ENCODE results near the gene ITM2B. TPM values are rescaled to one million over a fixed set of nuclear protein-coding genes. Genes with fewer than 3 reads are reported as not detected.
A peak's percentile ranks its signal among the peaks of the same experiment; 100 is the strongest.
"Not testable (repeated sequence)": the region's sequence is repeated elsewhere in the genome, so short reads cannot be mapped to it uniquely, and the experiment has no call there.

Gene ITM2B
- total and polyA plus RNA-seq, 2 donors from 2014 or later, result 1,431 to 2,443 TPM

- no peak for FAIRE-seq
- H3K36me3 ChIP-seq (ENCODE audit: control insufficient read depth in 2 of 3, insufficient read depth in 3 of 3, low read length in 3 of 3), result peaks cover 0 to 10% (median 0%) of the 10 kb centered on the region in 3 donors
- H3K4me3 ChIP-seq (ENCODE audit: low read length in 3 of 3), result peak overlapping the region; percentile 48 to 99 (median 85)
- TF ChIP-seq CTCF (IDR thresholded peaks at IDR 0.05; ENCODE audit: borderline replicate concordance, extremely low read depth, insufficient read depth), result no peak
- peaks cover 4 to 20% (median 13%) of the 10 kb centered on the region in 3 donors for H3K4me1 ChIP-seq (ENCODE audit: control insufficient read depth in 2 of 3, insufficient read depth in 2 of 3, low read depth in 1 of 3, low read length in 3 of 3)
- H3K9me3 ChIP-seq (ENCODE audit: control insufficient read depth in 2 of 3, insufficient read depth in 1 of 3, low read length in 3 of 3), result no peaks in the 10 kb centered on the region
- no peaks in the 10 kb centered on the region for H3K27me3 ChIP-seq (ENCODE audit: control insufficient read depth, insufficient read depth, low read length)
- DNase-seq, result peak in 2 of 5 donors; percentile 33 to 45
- intact Hi-C loops (cut with DNase I), result no loop called here
- H3K27ac ChIP-seq (ENCODE audit: low read depth in 2 of 2, low read length in 2 of 2), result peak overlapping the region; percentile 99
- H3K9ac ChIP-seq (ENCODE audit: low read length in 3 of 3), result peak overlapping the region; percentile 58 to 100 (median 93)
Observed at GRCh38 chr13:48236528-48237353, 3.7 kb downstream of the ITM2B start.

GRCh38 chr13:48239369-48239768 is 6.4 kb downstream of the ITM2B start:
- intact Hi-C loops (cut with DNase I); H3K36me3 ChIP-seq (ENCODE audit: control insufficient read depth in 2 of 3, insufficient read depth in 3 of 3, low read length in 3 of 3); H3K27me3 ChIP-seq (ENCODE audit: control insufficient read depth, insufficient read depth, low read length); FAIRE-seq; DNase-seq; H3K4me3 ChIP-seq (ENCODE audit: low read length in 3 of 3); H3K9me3 ChIP-seq (ENCODE audit: control insufficient read depth in 2 of 3, insufficient read depth in 1 of 3, low read length in 3 of 3); H3K27ac ChIP-seq (ENCODE audit: low read depth in 2 of 2, low read length in 2 of 2); H3K9ac ChIP-seq (ENCODE audit: low read length in 3 of 3): not testable (repeated sequence)
- peaks cover 0 to 11% (median 5%) of the 10 kb centered on the region in 3 donors for H3K4me1 ChIP-seq (ENCODE audit: control insufficient read depth in 2 of 3, insufficient read depth in 2 of 3, low read depth in 1 of 3, low read length in 3 of 3)

DNA sequence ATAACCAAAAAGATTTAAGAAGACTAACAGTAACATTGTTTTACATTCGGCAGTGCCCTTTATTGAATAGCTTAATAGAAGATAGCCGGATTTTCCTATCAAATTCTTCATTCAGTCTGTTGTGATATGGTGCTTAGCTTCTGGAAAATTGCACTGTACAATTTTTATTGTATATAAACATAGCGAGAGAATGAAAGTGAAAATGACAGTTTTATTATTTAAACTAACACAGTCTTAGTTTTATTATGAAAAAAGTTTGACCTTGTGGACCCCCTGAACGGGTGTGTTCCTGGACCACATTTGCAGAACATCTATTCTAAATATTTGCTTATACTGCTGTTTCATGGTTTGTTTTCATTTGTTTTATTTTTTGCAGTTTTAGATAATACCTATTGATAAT is 8.6 kb downstream of the ITM2B start:
- peaks cover 0 to 5% (median under 1%) of the 10 kb centered on the region in 3 donors for H3K4me1 ChIP-seq (ENCODE audit: control insufficient read depth in 2 of 3, insufficient read depth in 2 of 3, low read depth in 1 of 3, low read length in 3 of 3)
- no peak overlapping the region for H3K4me3 ChIP-seq (ENCODE audit: low read length in 3 of 3)
- intact Hi-C loops (cut with DNase I), result no loop called here

More for the DNA sequence above, 8.6 kb downstream of the ITM2B start:
- Histone ChIP-seq H3K36me3 (ENCODE audit: control insufficient read depth in 2 of 3, insufficient read depth in 3 of 3, low read length in 3 of 3) (no peaks in the 10 kb centered on the region), H3K9ac (ENCODE audit: low read length in 3 of 3) (no peak overlapping the region), H3K27ac (ENCODE audit: low read depth in 2 of 2, low read length in 2 of 2) (no peak overlapping the region), H3K27me3 (ENCODE audit: control insufficient read depth, insufficient read depth, low read length) (no peaks in the 10 kb centered on the region), H3K9me3 (ENCODE audit: control insufficient read depth in 2 of 3, insufficient read depth in 1 of 3, low read length in 3 of 3) (no peaks in the 10 kb centered on the region)
- no peak for TF ChIP-seq CTCF (IDR thresholded peaks at IDR 0.05; ENCODE audit: borderline replicate concordance, extremely low read depth, insufficient read depth)
- no peak for FAIRE-seq
- no peak for DNase-seq
